H9 (cell line): ENCODE measurements around the gene TMEM202. TPM values are rescaled to one million over a fixed set of nuclear protein-coding genes. Genes with fewer than 3 reads are reported as not detected.

Experiments
- DNase-seq: peaks from one replicate; pipeline ENCODE4 v3.0.0-alpha.2; 2017
- H2AFZ ChIP-seq: one replicate; pipeline ENCODE4 v1.6.1; 2013; ENCODE audit warnings: mild to moderate bottlenecking, low read length, control low read depth, moderate library complexity
- H2AK5ac ChIP-seq: 2 replicates; pipeline ENCODE4 v1.6.1; 2013; ENCODE audit warnings: low read length, control low read depth, mixed read lengths; ENCODE audit not compliant: insufficient read length
- H2BK120ac ChIP-seq: one replicate; pipeline ENCODE4 v1.6.1; 2013; ENCODE audit warnings: low read depth, mild to moderate bottlenecking, low read length, control low read depth, inconsistent platforms; ENCODE audit not compliant: poor library complexity, severe bottlenecking
- H2BK12ac ChIP-seq: 2 replicates; pipeline ENCODE4 v1.6.1; 2013; ENCODE audit warnings: low read length, control low read depth, mixed read lengths, low read depth; ENCODE audit not compliant: insufficient read length
- H2BK15ac ChIP-seq: 2 replicates; pipeline ENCODE4 v1.6.1; 2013; ENCODE audit warnings: low read depth, low read length, control low read depth
- H2BK20ac ChIP-seq: one replicate; pipeline ENCODE4 v1.6.1; 2013; ENCODE audit warnings: low read depth, mild to moderate bottlenecking, low read length, control low read depth, inconsistent platforms; ENCODE audit not compliant: poor library complexity, severe bottlenecking
- H2BK5ac ChIP-seq: 2 replicates; pipeline ENCODE4 v1.6.1; 2013; ENCODE audit warnings: low read length, control low read depth, mixed read lengths; ENCODE audit not compliant: insufficient read length
- H3K14ac ChIP-seq: 2 replicates; pipeline ENCODE4 v1.6.1; 2013; ENCODE audit warnings: low read length, control low read depth; ENCODE audit not compliant: insufficient read depth
- H3K18ac ChIP-seq: 2 replicates; pipeline ENCODE4 v1.6.1; 2013; ENCODE audit warnings: low read depth, mild to moderate bottlenecking, mixed read lengths, low read length, control low read depth; ENCODE audit not compliant: insufficient read length
- H3K23ac ChIP-seq: 2 replicates; pipeline ENCODE4 v1.6.1; 2013; ENCODE audit warnings: low read length, control low read depth, mixed read lengths, low read depth; ENCODE audit not compliant: insufficient read length
- H3K23me2 ChIP-seq: 2 replicates; pipeline ENCODE4 v1.6.1; 2013; ENCODE audit warnings: low read depth, mild to moderate bottlenecking, mixed read lengths, low read length, control low read depth; ENCODE audit not compliant: insufficient read length, poor library complexity, severe bottlenecking
- H3K27ac ChIP-seq: 2 replicates; pipeline ENCODE4 v1.5.1; 2013; ENCODE audit warnings: low read length, control low read depth, mixed read lengths, low read depth; ENCODE audit not compliant: insufficient read length
- H3K27me3 ChIP-seq: 2 replicates; pipeline ENCODE4 v1.6.1; 2013; ENCODE audit warnings: low read length, control low read depth, inconsistent platforms; ENCODE audit not compliant: insufficient read depth
- H3K4ac ChIP-seq: 2 replicates; pipeline ENCODE4 v1.6.1; 2013; ENCODE audit warnings: low read depth, mild to moderate bottlenecking, control low read depth, inconsistent platforms, low read length, moderate library complexity
- H3K4me1 ChIP-seq: 2 replicates; pipeline ENCODE4 v1.6.1; 2013; ENCODE audit warnings: low read length, control low read depth, inconsistent platforms; ENCODE audit not compliant: insufficient read depth
- H3K4me2 ChIP-seq: 2 replicates; pipeline ENCODE4 v1.6.1; 2013; ENCODE audit warnings: low read length, control low read depth, mixed read lengths; ENCODE audit not compliant: insufficient read length, insufficient read depth
- H3K56ac ChIP-seq: 2 replicates; pipeline ENCODE4 v1.6.1; 2013; ENCODE audit warnings: low read depth, mild to moderate bottlenecking, mixed read lengths, low read length, control low read depth; ENCODE audit not compliant: insufficient read length
- H3K79me1 ChIP-seq: 2 replicates; pipeline ENCODE4 v1.6.1; 2013; ENCODE audit warnings: low read depth, mild to moderate bottlenecking, moderate library complexity, low read length, control low read depth, inconsistent platforms; ENCODE audit not compliant: insufficient read depth, poor library complexity, severe bottlenecking
- H3K79me2 ChIP-seq: 2 replicates; pipeline ENCODE4 v1.6.1; 2013; ENCODE audit warnings: low read length, control low read depth, inconsistent platforms; ENCODE audit not compliant: insufficient read depth
- H3K9ac ChIP-seq: 2 replicates; pipeline ENCODE4 v1.6.1; 2013; ENCODE audit warnings: low read length, control low read depth, mixed read lengths; ENCODE audit not compliant: insufficient read length; ENCODE audit errors: extremely low read depth
- H3K9me3 ChIP-seq: one replicate; pipeline ENCODE4 v1.6.1; 2013; ENCODE audit warnings: low read depth, low read length, inconsistent platforms; ENCODE audit not compliant: control insufficient read depth
- H3T11ph ChIP-seq: one replicate; pipeline ENCODE4 v1.6.1; 2013; ENCODE audit warnings: mild to moderate bottlenecking, low read length, control low read depth, inconsistent platforms
- H4K20me1 ChIP-seq: one replicate; pipeline ENCODE4 v1.6.1; 2013; ENCODE audit not compliant: control insufficient read depth, insufficient read length, insufficient read depth
- H4K5ac ChIP-seq: 2 replicates; pipeline ENCODE4 v1.6.1; 2013; ENCODE audit warnings: low read depth, mild to moderate bottlenecking, mixed read lengths, low read length, control low read depth; ENCODE audit not compliant: insufficient read length
- H4K8ac ChIP-seq: replicated peaks from 2 replicates; pipeline ENCODE4 v1.6.1; 2013; ENCODE audit warnings: low read length, control low read depth, mixed read lengths, low read depth; ENCODE audit not compliant: insufficient read length
- H4K91ac ChIP-seq: 2 replicates; pipeline ENCODE4 v1.6.1; 2013; ENCODE audit warnings: low read depth, mild to moderate bottlenecking, moderate library complexity, mixed read lengths, low read length, control low read depth; ENCODE audit not compliant: insufficient read length
- H3K27ac Mint-ChIP-seq, 3 experiments: 2 replicates in 2 of 3; 3 replicates in 1 of 3; pipeline ENCODE4 v1.8.0; 2020 to 2021; ENCODE audit warnings: mixed read lengths in 3 of 3, mild to moderate bottlenecking in 1 of 3, moderate library complexity in 1 of 3
- H3K27me3 Mint-ChIP-seq: 2 replicates; pipeline ENCODE4 v1.8.0; 2021; ENCODE audit warnings: low read depth, mild to moderate bottlenecking, moderate library complexity, mixed read lengths
- H3K36me3 Mint-ChIP-seq, 3 experiments: 2 replicates in 2 of 3; 3 replicates in 1 of 3; pipeline ENCODE4 v1.8.0; 2020 to 2021; ENCODE audit warnings: low read depth in 3 of 3, mixed read lengths in 3 of 3; ENCODE audit not compliant: insufficient read depth in 1 of 3
- H3K4me1 Mint-ChIP-seq, 2 experiments: 2 replicates each; pipeline ENCODE4 v1.8.0; 2020; ENCODE audit warnings: mixed read lengths in 2 of 2
- H3K4me3 Mint-ChIP-seq, 2 experiments: 2 replicates in 1 of 2; 3 replicates in 1 of 2; pipeline ENCODE4 v1.8.0; 2020 to 2021; ENCODE audit warnings: mild to moderate bottlenecking in 2 of 2, mixed read lengths in 2 of 2, moderate library complexity in 1 of 2
- H3K9me3 Mint-ChIP-seq, 2 experiments: 2 replicates in 1 of 2; 3 replicates in 1 of 2; pipeline ENCODE4 v1.8.0; 2020; ENCODE audit warnings: mild to moderate bottlenecking in 2 of 2, mixed read lengths in 2 of 2, moderate library complexity in 1 of 2
- CTCF ChIP-seq: fragments of 200-600 bp; sonication (generic); conservative IDR thresholded peaks from 3 replicates; pipeline ENCODE4 v1.8.0; 2021; ENCODE audit warnings: antibody characterized with exemption, mild to moderate bottlenecking
- WGBS: extraction: QIAGEN DNeasy Blood & Tissue Kit; methylation state at CpG from one replicate; pipeline ENCODE4 v1.1.7; 2013; ENCODE audit warnings: missing lambda C conversion rate, low lambda C conversion rate, mixed read lengths; ENCODE audit not compliant: insufficient read length; ENCODE audit errors: extremely low coverage; 5-methylcytosine and 5-hydroxymethylcytosine counted together
- total RNA-seq: library from RNA; stranded (reverse); gene quantifications from 2 replicates; pipeline ENCODE4 v1.2.1, GENCODE V29; 2021

TMEM202 gene
- total RNA-seq, 1 experiment from 2014 or later: not detected

GRCh38 chr15:72451224-72451623 is 53.1 kb downstream of the TMEM202 start:
- Histone ChIP-seq H3K14ac (no peak overlapping the region), H4K8ac (no peak overlapping the region), H2BK5ac (no peak overlapping the region), H2BK20ac (no peak overlapping the region), H3K18ac (no peak overlapping the region), H3K23ac (no peak overlapping the region), H3K79me2 (no peaks in the 10 kb centered on the region), H3K4ac (no peak overlapping the region), H3K4me2 (no peak overlapping the region), H3K27me3 (no peaks in the 10 kb centered on the region), H3K79me1 (no peaks in the 10 kb centered on the region), H4K5ac (no peak overlapping the region), H3K4me1 (no peaks in the 10 kb centered on the region), H3K9me3 (no peaks in the 10 kb centered on the region), H4K20me1 (no peaks in the 10 kb centered on the region), H3T11ph (no peak overlapping the region), H2BK12ac (no peak overlapping the region), H3K23me2 (no peaks in the 10 kb centered on the region), H3K9ac (no peak overlapping the region), H3K27ac (no peak overlapping the region), H4K91ac (no peak overlapping the region), H2BK15ac (no peak overlapping the region), H2AK5ac (no peak overlapping the region), H2BK120ac (no peak overlapping the region), H3K56ac (no peak overlapping the region), H2AFZ (no peak overlapping the region)
- H3K27me3 Mint-ChIP-seq: peaks cover 5% of the 10 kb centered on the region
- no peak overlapping the region for H3K27ac Mint-ChIP-seq
- no peaks in the 10 kb centered on the region for H3K36me3 Mint-ChIP-seq
- H3K4me3 Mint-ChIP-seq: no peak overlapping the region
- no CpG with 5 or more reads among the region's 9 CpGs for WGBS
- no peaks in the 10 kb centered on the region for H3K4me1 Mint-ChIP-seq
- no peak for DNase-seq
- no peaks in the 10 kb centered on the region for H3K9me3 Mint-ChIP-seq
- no peak for TF ChIP-seq CTCF
